Neural progenitor cell (in vitro differentiated cells): ENCODE data around the gene PHEX.

ENCODE experiments used
- EZH2 ChIP-seq: fragments of 200-600 bp; sonication (generic); IDR thresholded peaks from 2 replicates; pipeline ENCODE4 v1.6.1; 2017; ENCODE audit warnings: antibody characterized with exemption, mild to moderate bottlenecking, moderate library complexity
- TF ChIP-seq, protein P1 (sequence below): fragments of 200-600 bp; sonication (generic); IDR thresholded peaks from 2 replicates; pipeline ENCODE4 v1.5.1; 2017; ENCODE audit warnings: antibody characterized with exemption, mild to moderate bottlenecking

DNA sequence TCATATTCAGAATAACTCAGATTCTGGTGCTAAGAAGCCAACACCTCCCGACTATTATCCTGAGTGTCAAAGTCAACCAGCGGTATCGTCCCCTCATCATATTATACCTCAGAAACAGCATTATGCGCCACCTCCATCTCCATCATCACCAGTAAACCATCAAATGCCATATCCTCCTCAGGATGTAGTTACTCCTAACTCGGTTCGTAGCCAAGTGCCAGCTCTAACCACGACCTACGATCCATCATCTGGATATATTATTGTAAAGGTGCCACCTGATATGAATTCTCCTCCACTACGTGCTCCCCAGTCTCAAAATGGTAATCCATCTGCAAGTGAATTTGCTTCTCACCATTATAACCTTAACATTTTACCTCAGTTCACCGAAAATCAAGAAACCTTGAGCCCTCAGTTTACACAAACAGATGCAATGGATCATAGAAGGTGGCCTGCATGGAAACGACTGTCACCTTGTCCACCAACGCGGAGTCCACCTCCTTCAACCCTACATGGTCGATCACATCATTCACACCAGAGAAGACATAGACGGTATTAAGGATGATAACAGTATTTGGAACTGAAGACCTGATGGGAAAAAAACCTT, 241.7 kb downstream of the PHEX start:
- TF ChIP-seq, protein P1, sequence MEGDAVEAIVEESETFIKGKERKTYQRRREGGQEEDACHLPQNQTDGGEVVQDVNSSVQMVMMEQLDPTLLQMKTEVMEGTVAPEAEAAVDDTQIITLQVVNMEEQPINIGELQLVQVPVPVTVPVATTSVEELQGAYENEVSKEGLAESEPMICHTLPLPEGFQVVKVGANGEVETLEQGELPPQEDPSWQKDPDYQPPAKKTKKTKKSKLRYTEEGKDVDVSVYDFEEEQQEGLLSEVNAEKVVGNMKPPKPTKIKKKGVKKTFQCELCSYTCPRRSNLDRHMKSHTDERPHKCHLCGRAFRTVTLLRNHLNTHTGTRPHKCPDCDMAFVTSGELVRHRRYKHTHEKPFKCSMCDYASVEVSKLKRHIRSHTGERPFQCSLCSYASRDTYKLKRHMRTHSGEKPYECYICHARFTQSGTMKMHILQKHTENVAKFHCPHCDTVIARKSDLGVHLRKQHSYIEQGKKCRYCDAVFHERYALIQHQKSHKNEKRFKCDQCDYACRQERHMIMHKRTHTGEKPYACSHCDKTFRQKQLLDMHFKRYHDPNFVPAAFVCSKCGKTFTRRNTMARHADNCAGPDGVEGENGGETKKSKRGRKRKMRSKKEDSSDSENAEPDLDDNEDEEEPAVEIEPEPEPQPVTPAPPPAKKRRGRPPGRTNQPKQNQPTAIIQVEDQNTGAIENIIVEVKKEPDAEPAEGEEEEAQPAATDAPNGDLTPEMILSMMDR, result no peak
- no peak for TF ChIP-seq EZH2
